ENCODE results near the gene REST. TPM values are rescaled to one million over a fixed set of nuclear protein-coding genes. Genes with fewer than 3 reads are reported as not detected.

REST gene
- total RNA-seq, 1 donor from 2014 or later = 71.8 TPM

- no peak for DNase-seq (ENCODE audit: low read depth)
Measured at GRCh38 chr4:56976283-56976836, 68.7 kb downstream of the REST start.

- DNase-seq (ENCODE audit: low read depth) = peak; percentile 15
Measured at GRCh38 chr4:56976837-56977320, 69.2 kb downstream of the REST start.

GRCh38 chr4:56977321-56978012 lies 69.8 kb downstream of the REST start, which contains the start of gene NOA1:
NOA1 (minus strand) TSS chr4:56977606; CDS start chr4:56977585, 21 bp downstream.
- DNase-seq (ENCODE audit: low read depth) = peak; percentile 99

- peak; percentile 91 for DNase-seq (ENCODE audit: low read depth)
Measured at GRCh38 chr4:56978750-56979303, 71.1 kb downstream of the REST start, which contains the start of gene POLR2B. POLR2B (plus strand) TSS chr4:56978896; CDS start chr4:56978986, 90 bp downstream.

GRCh38 chr4:56979421-56980072 lies 71.8 kb downstream of the REST start:
- peak; percentile 23 for DNase-seq (ENCODE audit: low read depth)

- peak; percentile 49 for DNase-seq (ENCODE audit: low read depth)
Measured at GRCh38 chr4:56981795-56982201, 74.1 kb downstream of the REST start.

- no peak for DNase-seq (ENCODE audit: low read depth)
Measured at GRCh38 chr4:56986192-56986591, 78.5 kb downstream of the REST start.

GRCh38 chr4:56986952-56987351 lies 79.3 kb downstream of the REST start:
- DNase-seq (ENCODE audit: low read depth) = no peak

GRCh38 chr4:56990109-56990905 lies 82.6 kb downstream of the REST start:
- DNase-seq (ENCODE audit: low read depth) = peak; percentile 13

GRCh38 chr4:56995525-56995924 lies 87.8 kb downstream of the REST start:
- DNase-seq (ENCODE audit: low read depth) = no peak

GRCh38 chr4:56999751-57000150 lies 92.1 kb downstream of the REST start:
- DNase-seq (ENCODE audit: low read depth) = no peak

- no peak for DNase-seq (ENCODE audit: low read depth)
Measured at GRCh38 chr4:57013543-57014120, 105.9 kb downstream of the REST start.

Other genes starting within 250 kb of the REST start
- gene HOPX, start 226.6 kb upstream of the REST start, total RNA-seq = 1.2 and 7.5 TPM in 2 replicates
- gene SPINK2, start 86.2 kb upstream of the REST start, total RNA-seq = 0.45 TPM in 1 of 2 replicates, not detected in the other
- gene NOA1, start 69.7 kb downstream of the REST start, total RNA-seq = 18.9 and 22.4 TPM in 2 replicates
- gene POLR2B, start 71.0 kb downstream of the REST start, total RNA-seq = 132 and 153 TPM in 2 replicates
- gene IGFBP7, start 202.5 kb downstream of the REST start, total RNA-seq = 1,261 and 4,753 TPM in 2 replicates

All from renal cortical epithelial cell (primary cell).